H9 (cell line): ENCODE data around the gene NACC1. TPM values are rescaled to one million over a fixed set of nuclear protein-coding genes. Genes with fewer than 3 reads are reported as not detected.
A peak's percentile ranks its signal among the peaks of the same experiment; 100 is the strongest.

Experiments
- DNase-seq: peaks from one replicate; pipeline ENCODE4 v3.0.0-alpha.2; 2017
- H2AFZ ChIP-seq: one replicate; pipeline ENCODE4 v1.6.1; 2013; ENCODE audit warnings: mild to moderate bottlenecking, low read length, control low read depth, moderate library complexity
- H2AK5ac ChIP-seq: 2 replicates; pipeline ENCODE4 v1.6.1; 2013; ENCODE audit warnings: low read length, control low read depth, mixed read lengths; ENCODE audit not compliant: insufficient read length
- H2BK120ac ChIP-seq: one replicate; pipeline ENCODE4 v1.6.1; 2013; ENCODE audit warnings: low read depth, mild to moderate bottlenecking, low read length, control low read depth, inconsistent platforms; ENCODE audit not compliant: poor library complexity, severe bottlenecking
- H2BK12ac ChIP-seq: 2 replicates; pipeline ENCODE4 v1.6.1; 2013; ENCODE audit warnings: low read length, control low read depth, mixed read lengths, low read depth; ENCODE audit not compliant: insufficient read length
- H2BK15ac ChIP-seq: 2 replicates; pipeline ENCODE4 v1.6.1; 2013; ENCODE audit warnings: low read depth, low read length, control low read depth
- H2BK20ac ChIP-seq: one replicate; pipeline ENCODE4 v1.6.1; 2013; ENCODE audit warnings: low read depth, mild to moderate bottlenecking, low read length, control low read depth, inconsistent platforms; ENCODE audit not compliant: poor library complexity, severe bottlenecking
- H2BK5ac ChIP-seq: 2 replicates; pipeline ENCODE4 v1.6.1; 2013; ENCODE audit warnings: low read length, control low read depth, mixed read lengths; ENCODE audit not compliant: insufficient read length
- H3K14ac ChIP-seq: 2 replicates; pipeline ENCODE4 v1.6.1; 2013; ENCODE audit warnings: low read length, control low read depth; ENCODE audit not compliant: insufficient read depth
- H3K18ac ChIP-seq: 2 replicates; pipeline ENCODE4 v1.6.1; 2013; ENCODE audit warnings: low read depth, mild to moderate bottlenecking, mixed read lengths, low read length, control low read depth; ENCODE audit not compliant: insufficient read length
- H3K23ac ChIP-seq: 2 replicates; pipeline ENCODE4 v1.6.1; 2013; ENCODE audit warnings: low read length, control low read depth, mixed read lengths, low read depth; ENCODE audit not compliant: insufficient read length
- H3K23me2 ChIP-seq: 2 replicates; pipeline ENCODE4 v1.6.1; 2013; ENCODE audit warnings: low read depth, mild to moderate bottlenecking, mixed read lengths, low read length, control low read depth; ENCODE audit not compliant: insufficient read length, poor library complexity, severe bottlenecking
- H3K27ac ChIP-seq: 2 replicates; pipeline ENCODE4 v1.5.1; 2013; ENCODE audit warnings: low read length, control low read depth, mixed read lengths, low read depth; ENCODE audit not compliant: insufficient read length
- H3K27me3 ChIP-seq: 2 replicates; pipeline ENCODE4 v1.6.1; 2013; ENCODE audit warnings: low read length, control low read depth, inconsistent platforms; ENCODE audit not compliant: insufficient read depth
- H3K4ac ChIP-seq: 2 replicates; pipeline ENCODE4 v1.6.1; 2013; ENCODE audit warnings: low read depth, mild to moderate bottlenecking, control low read depth, inconsistent platforms, low read length, moderate library complexity
- H3K4me1 ChIP-seq: 2 replicates; pipeline ENCODE4 v1.6.1; 2013; ENCODE audit warnings: low read length, control low read depth, inconsistent platforms; ENCODE audit not compliant: insufficient read depth
- H3K4me2 ChIP-seq: 2 replicates; pipeline ENCODE4 v1.6.1; 2013; ENCODE audit warnings: low read length, control low read depth, mixed read lengths; ENCODE audit not compliant: insufficient read length, insufficient read depth
- H3K56ac ChIP-seq: 2 replicates; pipeline ENCODE4 v1.6.1; 2013; ENCODE audit warnings: low read depth, mild to moderate bottlenecking, mixed read lengths, low read length, control low read depth; ENCODE audit not compliant: insufficient read length
- H3K79me1 ChIP-seq: 2 replicates; pipeline ENCODE4 v1.6.1; 2013; ENCODE audit warnings: low read depth, mild to moderate bottlenecking, moderate library complexity, low read length, control low read depth, inconsistent platforms; ENCODE audit not compliant: insufficient read depth, poor library complexity, severe bottlenecking
- H3K79me2 ChIP-seq: 2 replicates; pipeline ENCODE4 v1.6.1; 2013; ENCODE audit warnings: low read length, control low read depth, inconsistent platforms; ENCODE audit not compliant: insufficient read depth
- H3K9ac ChIP-seq: 2 replicates; pipeline ENCODE4 v1.6.1; 2013; ENCODE audit warnings: low read length, control low read depth, mixed read lengths; ENCODE audit not compliant: insufficient read length; ENCODE audit errors: extremely low read depth
- H3K9me3 ChIP-seq: one replicate; pipeline ENCODE4 v1.6.1; 2013; ENCODE audit warnings: low read depth, low read length, inconsistent platforms; ENCODE audit not compliant: control insufficient read depth
- H3T11ph ChIP-seq: one replicate; pipeline ENCODE4 v1.6.1; 2013; ENCODE audit warnings: mild to moderate bottlenecking, low read length, control low read depth, inconsistent platforms
- H4K20me1 ChIP-seq: one replicate; pipeline ENCODE4 v1.6.1; 2013; ENCODE audit not compliant: control insufficient read depth, insufficient read length, insufficient read depth
- H4K5ac ChIP-seq: 2 replicates; pipeline ENCODE4 v1.6.1; 2013; ENCODE audit warnings: low read depth, mild to moderate bottlenecking, mixed read lengths, low read length, control low read depth; ENCODE audit not compliant: insufficient read length
- H4K8ac ChIP-seq: replicated peaks from 2 replicates; pipeline ENCODE4 v1.6.1; 2013; ENCODE audit warnings: low read length, control low read depth, mixed read lengths, low read depth; ENCODE audit not compliant: insufficient read length
- H4K91ac ChIP-seq: 2 replicates; pipeline ENCODE4 v1.6.1; 2013; ENCODE audit warnings: low read depth, mild to moderate bottlenecking, moderate library complexity, mixed read lengths, low read length, control low read depth; ENCODE audit not compliant: insufficient read length
- H3K27ac Mint-ChIP-seq, 3 experiments: 2 replicates in 2 of 3; 3 replicates in 1 of 3; pipeline ENCODE4 v1.8.0; 2020 to 2021; ENCODE audit warnings: mixed read lengths in 3 of 3, mild to moderate bottlenecking in 1 of 3, moderate library complexity in 1 of 3
- H3K27me3 Mint-ChIP-seq: 2 replicates; pipeline ENCODE4 v1.8.0; 2021; ENCODE audit warnings: low read depth, mild to moderate bottlenecking, moderate library complexity, mixed read lengths
- H3K36me3 Mint-ChIP-seq, 3 experiments: 2 replicates in 2 of 3; 3 replicates in 1 of 3; pipeline ENCODE4 v1.8.0; 2020 to 2021; ENCODE audit warnings: low read depth in 3 of 3, mixed read lengths in 3 of 3; ENCODE audit not compliant: insufficient read depth in 1 of 3
- H3K4me1 Mint-ChIP-seq, 2 experiments: 2 replicates each; pipeline ENCODE4 v1.8.0; 2020; ENCODE audit warnings: mixed read lengths in 2 of 2
- H3K4me3 Mint-ChIP-seq, 2 experiments: 2 replicates in 1 of 2; 3 replicates in 1 of 2; pipeline ENCODE4 v1.8.0; 2020 to 2021; ENCODE audit warnings: mild to moderate bottlenecking in 2 of 2, mixed read lengths in 2 of 2, moderate library complexity in 1 of 2
- H3K9me3 Mint-ChIP-seq, 2 experiments: 2 replicates in 1 of 2; 3 replicates in 1 of 2; pipeline ENCODE4 v1.8.0; 2020; ENCODE audit warnings: mild to moderate bottlenecking in 2 of 2, mixed read lengths in 2 of 2, moderate library complexity in 1 of 2
- WGBS: extraction: QIAGEN DNeasy Blood & Tissue Kit; methylation state at CpG from one replicate; pipeline ENCODE4 v1.1.7; 2013; ENCODE audit warnings: missing lambda C conversion rate, low lambda C conversion rate, mixed read lengths; ENCODE audit not compliant: insufficient read length; ENCODE audit errors: extremely low coverage; 5-methylcytosine and 5-hydroxymethylcytosine counted together
- total RNA-seq: library from RNA; stranded (reverse); gene quantifications from 2 replicates; pipeline ENCODE4 v1.2.1, GENCODE V29; 2021
- TF ChIP-seq, protein P1 (sequence below): fragments of 200-600 bp; sonication (generic); conservative IDR thresholded peaks from 3 replicates; pipeline ENCODE4 v1.8.0; 2021; ENCODE audit warnings: antibody characterized with exemption, mild to moderate bottlenecking

NACC1 gene
- total RNA-seq, 1 experiment from 2014 or later = 198 TPM

DNA sequence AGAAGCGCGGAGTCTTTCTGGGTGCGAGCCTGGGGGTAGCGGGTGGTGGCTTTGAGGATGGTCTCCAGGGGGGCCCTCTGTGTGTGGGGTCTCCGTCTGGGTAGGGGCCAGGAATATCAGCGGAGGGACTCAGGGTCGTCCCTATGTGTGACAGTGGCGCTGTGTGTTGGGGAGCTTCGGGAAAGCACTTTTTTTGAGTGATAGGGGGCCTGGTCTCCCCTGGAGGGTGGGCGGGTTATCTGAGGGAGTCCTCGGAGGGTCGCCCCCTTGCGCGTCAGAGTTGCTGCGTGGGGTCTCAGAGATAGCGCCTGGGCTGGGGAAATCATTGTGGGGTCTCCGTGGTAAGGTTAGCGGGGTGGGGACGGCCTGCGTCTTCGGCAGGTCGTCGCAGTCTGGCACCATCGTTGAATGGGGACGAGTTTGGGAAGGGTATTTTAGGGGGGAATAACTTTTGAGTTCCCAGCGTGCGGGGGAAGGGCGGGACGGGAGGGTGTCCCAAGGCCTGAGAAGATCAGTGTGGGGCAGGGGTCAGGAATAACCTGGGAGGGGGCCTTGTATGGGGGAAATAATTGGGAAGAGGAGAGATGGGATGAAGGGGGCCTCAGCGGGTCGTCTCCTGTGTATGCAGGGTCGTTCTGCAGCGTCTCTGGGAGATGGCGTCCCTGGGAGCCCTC lies 33.0 kb downstream of the NACC1 start:
- no peak overlapping the region for H2AK5ac ChIP-seq
- no peaks in the 10 kb centered on the region for H4K20me1 ChIP-seq
- no peak overlapping the region for H2BK20ac ChIP-seq
- H3K23ac ChIP-seq = no peak overlapping the region
- no peak overlapping the region for H2BK12ac ChIP-seq
- no peak overlapping the region for H3T11ph ChIP-seq
- peaks cover 22% of the 10 kb centered on the region for H3K23me2 ChIP-seq
- H3K79me2 ChIP-seq = peaks cover 17% of the 10 kb centered on the region; the same call in 1 of the 2 replicates
- DNase-seq = no peak
- no peak overlapping the region for H4K8ac ChIP-seq
- H3K4me1 Mint-ChIP-seq = peaks cover 14 to 15% of the 10 kb centered on the region in 2 experiments
- peaks cover 10% of the 10 kb centered on the region; the same call in 1 of the 2 replicates for H3K27me3 Mint-ChIP-seq
- no peaks in the 10 kb centered on the region for H3K4me1 ChIP-seq
- H3K4ac ChIP-seq = no peak overlapping the region; the same call in 1 of the 2 replicates
- H3K27ac Mint-ChIP-seq = peak overlapping the region; percentile 98 to 100 (median 100)
- H3K79me1 ChIP-seq = no peaks in the 10 kb centered on the region
- WGBS = no CpG with 5 or more reads among the region's 34 CpGs
- peaks cover 8 to 9% of the 10 kb centered on the region in 2 experiments; a peak in 4 of 5 replicates for H3K9me3 Mint-ChIP-seq
- H3K56ac ChIP-seq = no peak overlapping the region
- H2BK120ac ChIP-seq = peak overlapping the region; percentile 1
- no peak overlapping the region for H4K5ac ChIP-seq
- H3K9me3 ChIP-seq = no peaks in the 10 kb centered on the region
- TF ChIP-seq, protein P1, sequence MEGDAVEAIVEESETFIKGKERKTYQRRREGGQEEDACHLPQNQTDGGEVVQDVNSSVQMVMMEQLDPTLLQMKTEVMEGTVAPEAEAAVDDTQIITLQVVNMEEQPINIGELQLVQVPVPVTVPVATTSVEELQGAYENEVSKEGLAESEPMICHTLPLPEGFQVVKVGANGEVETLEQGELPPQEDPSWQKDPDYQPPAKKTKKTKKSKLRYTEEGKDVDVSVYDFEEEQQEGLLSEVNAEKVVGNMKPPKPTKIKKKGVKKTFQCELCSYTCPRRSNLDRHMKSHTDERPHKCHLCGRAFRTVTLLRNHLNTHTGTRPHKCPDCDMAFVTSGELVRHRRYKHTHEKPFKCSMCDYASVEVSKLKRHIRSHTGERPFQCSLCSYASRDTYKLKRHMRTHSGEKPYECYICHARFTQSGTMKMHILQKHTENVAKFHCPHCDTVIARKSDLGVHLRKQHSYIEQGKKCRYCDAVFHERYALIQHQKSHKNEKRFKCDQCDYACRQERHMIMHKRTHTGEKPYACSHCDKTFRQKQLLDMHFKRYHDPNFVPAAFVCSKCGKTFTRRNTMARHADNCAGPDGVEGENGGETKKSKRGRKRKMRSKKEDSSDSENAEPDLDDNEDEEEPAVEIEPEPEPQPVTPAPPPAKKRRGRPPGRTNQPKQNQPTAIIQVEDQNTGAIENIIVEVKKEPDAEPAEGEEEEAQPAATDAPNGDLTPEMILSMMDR = no peak
- H2BK15ac ChIP-seq = no peak overlapping the region
- peak overlapping the region; percentile 0 for H3K27ac ChIP-seq
- peak overlapping the region; percentile 63 for H3K4me2 ChIP-seq
- H3K18ac ChIP-seq = peak overlapping the region; percentile 91
- peak overlapping the region; percentile 86 for H3K9ac ChIP-seq
- peak overlapping the region; percentile 86 for H3K14ac ChIP-seq
- H3K27me3 ChIP-seq = no peaks in the 10 kb centered on the region
- no peak overlapping the region for H2BK5ac ChIP-seq
- H4K91ac ChIP-seq = no peak overlapping the region
- no peak overlapping the region for H2AFZ ChIP-seq
- H3K36me3 Mint-ChIP-seq = peaks cover 18 to 23% (median 18%) of the 10 kb centered on the region in 3 experiments
- peak overlapping the region; percentile 97 to 98 for H3K4me3 Mint-ChIP-seq
